SK-N-SH treated with all-trans-retinoic acid at 6 μM for 48 hours (cell line): ENCODE measurements around the gene KDM2B.

ENCODE experiments used
- ATAC-seq: fragments of 200-7000 bp; cut with Tn5 transposase; 3 replicates; pipeline ENCODE4 v1.9.1; 2020; ENCODE audit warnings: mild to moderate bottlenecking, moderate library complexity
- ARNTL ChIP-seq: fragments of 450-650 bp; formaldehyde crosslinking; IDR thresholded peaks from 2 replicates; pipeline ENCODE4 v1.5.0; 2020; ENCODE audit warnings: low read depth, mild to moderate bottlenecking, moderate library complexity, borderline replicate concordance
- BACH2 ChIP-seq: fragments of 250-450 bp; sonication (Bioruptor Pico); IDR thresholded peaks from 2 replicates; pipeline ENCODE4 v1.9.0; 2021; ENCODE audit warnings: mild to moderate bottlenecking, borderline replicate concordance
- CSDC2 ChIP-seq: fragments of 250-450 bp; sonication (Bioruptor Pico); IDR thresholded peaks from 2 replicates; pipeline ENCODE4 v1.5.0; 2020; ENCODE audit warnings: mild to moderate bottlenecking, moderate library complexity
- GLIS3 ChIP-seq: fragments of 250-450 bp; sonication (Bioruptor Pico); IDR thresholded peaks from 2 replicates; pipeline ENCODE4 v1.5.0; 2020; ENCODE audit warnings: mild to moderate bottlenecking, moderate library complexity
- ISL1 ChIP-seq: fragments of 250-450 bp; sonication (Bioruptor Pico); IDR thresholded peaks from 2 replicates; pipeline ENCODE4 v2.1.2; 2022; ENCODE audit warnings: mild to moderate bottlenecking, moderate library complexity
- OSR1 ChIP-seq: fragments of 250-450 bp; sonication (Bioruptor Pico); IDR thresholded peaks from 2 replicates; pipeline ENCODE4 v1.8.0; 2022; ENCODE audit warnings: moderate library complexity, mild to moderate bottlenecking, inconsistent platforms
- PPARA ChIP-seq: fragments of 250-450 bp; sonication (Bioruptor Pico); IDR thresholded peaks from 2 replicates; pipeline ENCODE4 v1.5.0; 2020; ENCODE audit warnings: mild to moderate bottlenecking, borderline replicate concordance
- RARB ChIP-seq: fragments of 250-450 bp; sonication (Bioruptor Pico); IDR thresholded peaks from 2 replicates; pipeline ENCODE4 v1.8.0; 2021; ENCODE audit warnings: mild to moderate bottlenecking, moderate library complexity
- SNAI2 ChIP-seq: fragments of 250-450 bp; sonication (Bioruptor Pico); IDR thresholded peaks from 2 replicates; pipeline ENCODE4 v1.5.0; 2020; ENCODE audit warnings: mild to moderate bottlenecking, moderate library complexity
- TCF4 ChIP-seq: fragments of 250-450 bp; sonication (Bioruptor Pico); IDR thresholded peaks from 2 replicates; pipeline ENCODE4 v1.8.0; 2021; ENCODE audit warnings: mild to moderate bottlenecking, moderate library complexity, borderline replicate concordance
- ZC3H10 ChIP-seq: fragments of 250-450 bp; sonication (Bioruptor Pico); IDR thresholded peaks from 2 replicates; pipeline ENCODE4 v1.5.1; 2021; ENCODE audit warnings: mild to moderate bottlenecking, moderate library complexity
- ZFP3 ChIP-seq: fragments of 250-450 bp; sonication (Bioruptor Pico); IDR thresholded peaks from 2 replicates; pipeline ENCODE4 v1.5.0; 2020; ENCODE audit warnings: mild to moderate bottlenecking, moderate library complexity
- ZFP30 ChIP-seq: fragments of 450-650 bp; formaldehyde crosslinking; IDR thresholded peaks from 2 replicates; pipeline ENCODE4 v1.5.0; 2022; ENCODE audit warnings: mild to moderate bottlenecking, moderate library complexity
- ZNF565 ChIP-seq: fragments of 450-650 bp; formaldehyde crosslinking; conservative IDR thresholded peaks from 2 replicates; pipeline ENCODE4 v1.5.0; 2020; ENCODE audit warnings: low read depth, mild to moderate bottlenecking, moderate library complexity
- ZNF70 ChIP-seq: fragments of 450-650 bp; formaldehyde crosslinking; IDR thresholded peaks from 2 replicates; pipeline ENCODE4 v1.5.0; 2020; ENCODE audit warnings: mild to moderate bottlenecking, moderate library complexity
- ZNF8 ChIP-seq: fragments of 450-650 bp; formaldehyde crosslinking; IDR thresholded peaks from 2 replicates; pipeline ENCODE4 v1.5.0; 2020; ENCODE audit warnings: mild to moderate bottlenecking, moderate library complexity
- TF ChIP-seq, protein P1 (sequence below): fragments of 250-450 bp; sonication (Bioruptor Pico); IDR thresholded peaks from 2 replicates; pipeline ENCODE4 v1.8.0; 2020; ENCODE audit warnings: mild to moderate bottlenecking, moderate library complexity, borderline replicate concordance
- TF ChIP-seq, protein P2 (sequence below): fragments of 250-450 bp; sonication (Bioruptor Pico); IDR thresholded peaks from 2 replicates; pipeline ENCODE4 v1.5.1; 2021; ENCODE audit warnings: mild to moderate bottlenecking, moderate library complexity
- TF ChIP-seq, protein P3 (sequence below): fragments of 250-450 bp; sonication (Bioruptor Pico); IDR thresholded peaks from 2 replicates; pipeline ENCODE4 v1.8.0; 2021; ENCODE audit warnings: low read depth, mild to moderate bottlenecking, moderate library complexity, borderline replicate concordance
- TF ChIP-seq, protein P4 (sequence below): fragments of 250-450 bp; sonication (Bioruptor Pico); IDR thresholded peaks from 2 replicates; pipeline ENCODE4 v1.5.1; 2020; ENCODE audit warnings: low read depth, mild to moderate bottlenecking, moderate library complexity

KDM2B gene

DNA sequence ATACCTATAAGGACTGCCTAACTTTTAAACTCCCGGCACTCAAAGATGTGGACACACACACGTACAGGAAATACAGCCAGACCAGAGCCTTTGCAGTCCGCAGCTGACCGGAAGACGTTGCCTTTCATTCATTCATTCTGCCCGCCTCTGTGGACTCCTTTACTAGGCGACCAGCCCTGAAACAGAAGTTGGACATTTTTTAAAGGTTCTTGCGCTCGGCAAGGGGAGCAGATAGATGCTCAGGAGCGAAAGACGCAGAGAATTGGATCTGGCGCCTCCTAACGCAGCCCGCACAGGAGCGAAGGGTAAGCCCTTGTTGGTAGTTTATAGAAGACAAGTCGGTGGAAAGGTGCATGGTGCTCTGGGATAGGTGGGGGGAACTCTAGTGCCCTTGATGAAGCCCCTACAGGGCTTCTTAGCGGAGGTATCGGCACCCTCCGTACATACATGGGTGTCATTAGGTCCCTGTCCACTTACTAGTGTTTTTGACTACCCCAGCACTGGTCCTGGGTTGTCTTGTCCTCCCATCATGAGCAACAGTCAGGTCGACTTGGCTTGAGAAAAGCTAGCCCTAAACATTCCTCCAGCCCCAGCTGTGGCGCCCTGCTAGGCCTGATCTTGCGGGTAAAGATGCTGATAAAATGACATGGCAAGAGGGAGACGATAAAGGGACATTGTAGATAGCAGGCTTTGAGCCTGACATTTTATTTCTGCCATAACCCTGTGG lies at the start of gene KDM2B:
Gene KDM2B (minus strand): TSS at position 65 of the 727 bp plus-strand sequence. CDS start 112 bp downstream, outside the sequence.
- peak; percentile 66 for ATAC-seq
- TF ChIP-seq GLIS3 (CRISPR knock-in tag) = no peak
- TF ChIP-seq BACH2 = no peak
- TF ChIP-seq ZFP3 = no peak
- TF ChIP-seq, protein P1, sequence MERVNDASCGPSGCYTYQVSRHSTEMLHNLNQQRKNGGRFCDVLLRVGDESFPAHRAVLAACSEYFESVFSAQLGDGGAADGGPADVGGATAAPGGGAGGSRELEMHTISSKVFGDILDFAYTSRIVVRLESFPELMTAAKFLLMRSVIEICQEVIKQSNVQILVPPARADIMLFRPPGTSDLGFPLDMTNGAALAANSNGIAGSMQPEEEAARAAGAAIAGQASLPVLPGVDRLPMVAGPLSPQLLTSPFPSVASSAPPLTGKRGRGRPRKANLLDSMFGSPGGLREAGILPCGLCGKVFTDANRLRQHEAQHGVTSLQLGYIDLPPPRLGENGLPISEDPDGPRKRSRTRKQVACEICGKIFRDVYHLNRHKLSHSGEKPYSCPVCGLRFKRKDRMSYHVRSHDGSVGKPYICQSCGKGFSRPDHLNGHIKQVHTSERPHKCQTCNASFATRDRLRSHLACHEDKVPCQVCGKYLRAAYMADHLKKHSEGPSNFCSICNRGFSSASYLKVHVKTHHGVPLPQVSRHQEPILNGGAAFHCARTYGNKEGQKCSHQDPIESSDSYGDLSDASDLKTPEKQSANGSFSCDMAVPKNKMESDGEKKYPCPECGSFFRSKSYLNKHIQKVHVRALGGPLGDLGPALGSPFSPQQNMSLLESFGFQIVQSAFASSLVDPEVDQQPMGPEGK (CRISPR knock-in tag) = no peak
- TF ChIP-seq SNAI2 (CRISPR knock-in tag) = no peak
- TF ChIP-seq, protein P2, sequence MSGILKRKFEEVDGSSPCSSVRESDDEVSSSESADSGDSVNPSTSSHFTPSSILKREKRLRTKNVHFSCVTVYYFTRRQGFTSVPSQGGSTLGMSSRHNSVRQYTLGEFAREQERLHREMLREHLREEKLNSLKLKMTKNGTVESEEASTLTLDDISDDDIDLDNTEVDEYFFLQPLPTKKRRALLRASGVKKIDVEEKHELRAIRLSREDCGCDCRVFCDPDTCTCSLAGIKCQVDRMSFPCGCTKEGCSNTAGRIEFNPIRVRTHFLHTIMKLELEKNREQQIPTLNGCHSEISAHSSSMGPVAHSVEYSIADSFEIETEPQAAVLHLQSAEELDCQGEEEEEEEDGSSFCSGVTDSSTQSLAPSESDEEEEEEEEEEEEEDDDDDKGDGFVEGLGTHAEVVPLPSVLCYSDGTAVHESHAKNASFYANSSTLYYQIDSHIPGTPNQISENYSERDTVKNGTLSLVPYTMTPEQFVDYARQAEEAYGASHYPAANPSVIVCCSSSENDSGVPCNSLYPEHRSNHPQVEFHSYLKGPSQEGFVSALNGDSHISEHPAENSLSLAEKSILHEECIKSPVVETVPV = no peak
- no peak for TF ChIP-seq OSR1 (CRISPR knock-in tag)
- TF ChIP-seq RARB (CRISPR knock-in tag) = no peak
- no peak for TF ChIP-seq ZNF70
- no peak for TF ChIP-seq TCF4 (CRISPR knock-in tag)
- TF ChIP-seq CSDC2 (CRISPR knock-in tag) = no peak
- no peak for TF ChIP-seq ZFP30 (CRISPR knock-in tag)
- no peak for TF ChIP-seq ZNF565 (CRISPR knock-in tag)
- no peak for TF ChIP-seq ZC3H10 (CRISPR knock-in tag)
- TF ChIP-seq, protein P3, sequence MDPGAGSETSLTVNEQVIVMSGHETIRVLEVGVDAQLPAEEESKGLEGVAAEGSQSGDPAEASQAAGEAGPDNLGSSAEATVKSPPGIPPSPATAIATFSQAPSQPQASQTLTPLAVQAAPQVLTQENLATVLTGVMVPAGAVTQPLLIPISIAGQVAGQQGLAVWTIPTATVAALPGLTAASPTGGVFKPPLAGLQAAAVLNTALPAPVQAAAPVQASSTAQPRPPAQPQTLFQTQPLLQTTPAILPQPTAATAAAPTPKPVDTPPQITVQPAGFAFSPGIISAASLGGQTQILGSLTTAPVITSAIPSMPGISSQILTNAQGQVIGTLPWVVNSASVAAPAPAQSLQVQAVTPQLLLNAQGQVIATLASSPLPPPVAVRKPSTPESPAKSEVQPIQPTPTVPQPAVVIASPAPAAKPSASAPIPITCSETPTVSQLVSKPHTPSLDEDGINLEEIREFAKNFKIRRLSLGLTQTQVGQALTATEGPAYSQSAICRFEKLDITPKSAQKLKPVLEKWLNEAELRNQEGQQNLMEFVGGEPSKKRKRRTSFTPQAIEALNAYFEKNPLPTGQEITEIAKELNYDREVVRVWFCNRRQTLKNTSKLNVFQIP = no peak
- TF ChIP-seq ZNF8 (CRISPR knock-in tag) = no peak
- no peak for TF ChIP-seq ARNTL (CRISPR knock-in tag)
- no peak for TF ChIP-seq PPARA (CRISPR knock-in tag)
- TF ChIP-seq, protein P4, sequence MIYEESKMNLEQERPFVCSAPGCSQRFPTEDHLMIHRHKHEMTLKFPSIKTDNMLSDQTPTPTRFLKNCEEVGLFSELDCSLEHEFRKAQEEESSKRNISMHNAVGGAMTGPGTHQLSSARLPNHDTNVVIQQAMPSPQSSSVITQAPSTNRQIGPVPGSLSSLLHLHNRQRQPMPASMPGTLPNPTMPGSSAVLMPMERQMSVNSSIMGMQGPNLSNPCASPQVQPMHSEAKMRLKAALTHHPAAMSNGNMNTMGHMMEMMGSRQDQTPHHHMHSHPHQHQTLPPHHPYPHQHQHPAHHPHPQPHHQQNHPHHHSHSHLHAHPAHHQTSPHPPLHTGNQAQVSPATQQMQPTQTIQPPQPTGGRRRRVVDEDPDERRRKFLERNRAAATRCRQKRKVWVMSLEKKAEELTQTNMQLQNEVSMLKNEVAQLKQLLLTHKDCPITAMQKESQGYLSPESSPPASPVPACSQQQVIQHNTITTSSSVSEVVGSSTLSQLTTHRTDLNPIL (CRISPR knock-in tag) = no peak
- no peak for TF ChIP-seq ISL1 (CRISPR knock-in tag)

DNA sequence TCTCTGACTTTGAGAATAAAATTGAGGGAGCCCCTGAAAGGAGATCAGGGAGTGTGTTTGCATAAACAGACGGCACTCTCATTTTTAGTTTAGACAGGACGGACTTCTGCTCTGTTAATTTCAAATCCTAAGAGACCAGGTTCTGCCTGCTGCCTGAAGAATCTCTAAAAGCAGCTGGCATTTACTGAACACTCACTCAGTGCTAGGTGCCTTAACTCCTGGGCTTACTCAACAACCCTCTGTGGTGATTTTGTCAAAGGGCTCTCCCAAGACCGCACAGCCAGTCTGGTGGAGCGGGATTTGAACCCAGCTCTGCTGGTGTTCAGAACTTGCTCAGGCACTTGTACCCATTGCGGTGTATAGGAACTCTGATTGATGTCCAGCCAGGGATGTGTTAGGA lies 47.7 kb upstream of the KDM2B start:
- no peak for ATAC-seq

More for the DNA sequence above, 47.7 kb upstream of the KDM2B start:
- TF ChIP-seq, protein P3 = no peak
- TF ChIP-seq ZNF70 (no peak), GLIS3 (CRISPR knock-in tag) (no peak), ZFP3 (no peak), ISL1 (CRISPR knock-in tag) (no peak), ARNTL (CRISPR knock-in tag) (no peak), ZNF565 (CRISPR knock-in tag) (no peak), ZNF8 (CRISPR knock-in tag) (no peak)
- TF ChIP-seq, protein P4 (CRISPR knock-in tag) = no peak
